Left kidney (tissue), 2 donors: Measurements from ENCODE around the gene GRK4. TPM values are rescaled to one million over a fixed set of nuclear protein-coding genes. Genes with fewer than 3 reads are reported as not detected.
"Not testable (repeated sequence)": the region's sequence is repeated elsewhere in the genome, so short reads cannot be mapped to it uniquely, and the experiment has no call there.

Experiments
- DNase-seq: peaks from one replicate; pipeline ENCODE4 v3.0.0-alpha.2; 2013
- polyA plus RNA-seq: library from polyadenylated mRNA; unstranded; fragments of 120-200 nt; gene quantifications from one replicate; pipeline ENCODE4 v1.2.1, GENCODE V29; 2013; ENCODE audit not compliant: insufficient read length

GRK4 gene
- polyA plus RNA-seq, 1 donor, result 14.0 TPM

GRCh38 chr4:3040452-3041191 lies 77.3 kb downstream of the GRK4 start:
- DNase-seq, result no peak

GRCh38 chr4:3041192-3042142 lies 78.1 kb downstream of the GRK4 start:
- peak; percentile 36 for DNase-seq

- DNase-seq, result no peak
These were observed 78.9 kb downstream of the GRK4 start for GRCh38 chr4:3042226-3042625.

GRCh38 chr4:3043282-3044020 lies 80.1 kb downstream of the GRK4 start:
- no peak for DNase-seq

GRCh38 chr4:3044870-3045819 lies 81.8 kb downstream of the GRK4 start:
- no peak for DNase-seq

GRCh38 chr4:3046162-3046561 lies 82.8 kb downstream of the GRK4 start:
- DNase-seq, result no peak

- no peak for DNase-seq
These were observed 83.3 kb downstream of the GRK4 start for GRCh38 chr4:3046623-3047022.

GRCh38 chr4:3047464-3048286 lies 84.3 kb downstream of the GRK4 start:
- DNase-seq, result peak; percentile 55

GRCh38 chr4:3051141-3051897 lies 87.9 kb downstream of the GRK4 start:
- not testable (repeated sequence) for DNase-seq

GRCh38 chr4:3054169-3054759 lies 90.9 kb downstream of the GRK4 start:
- DNase-seq, result no peak

GRCh38 chr4:3059943-3060342 lies 96.6 kb downstream of the GRK4 start:
- no peak for DNase-seq

GRCh38 chr4:3060946-3061345 lies 97.6 kb downstream of the GRK4 start:
- no peak for DNase-seq

GRCh38 chr4:3062471-3062870 lies 99.1 kb downstream of the GRK4 start:
- no peak for DNase-seq

GRCh38 chr4:3065551-3065950 lies 102.2 kb downstream of the GRK4 start:
- no peak for DNase-seq

- peak; percentile 28 for DNase-seq
These were observed 103.5 kb downstream of the GRK4 start for GRCh38 chr4:3066836-3067400.

- DNase-seq, result no peak
These were observed 104.2 kb downstream of the GRK4 start for GRCh38 chr4:3067473-3068001.

- no peak for DNase-seq
These were observed 106.4 kb downstream of the GRK4 start for GRCh38 chr4:3069661-3070199.
